Measurements from ENCODE around the gene FAM9C.
A peak's percentile ranks its signal among the peaks of the same experiment; 100 is the strongest.

The FAM9C gene

GRCh38 chrX:13081395-13082205 is 37.2 kb upstream of the FAM9C start:
- Histone ChIP-seq H3K79me2 (ENCODE audit: insufficient read depth, low read length) (0 out of 2 replicates have a peak, but pooled peaks cover 5% of the 10 kb centered on the region), H3K9ac (ENCODE audit: low read length) (peak overlapping the region; percentile 58), H3K9me2 (replicated peaks; ENCODE audit: insufficient read depth, low read length) (no peaks in the 10 kb centered on the region), H3F3A (ENCODE audit: insufficient read depth) (peaks cover 82% of the 10 kb centered on the region), H2AFZ (ENCODE audit: low read depth, low read length, severe bottlenecking) (no peak overlapping the region), H3K27me3 (ENCODE audit: low read length) (no peaks in the 10 kb centered on the region), H3K4me3 (ENCODE audit: insufficient read depth, low read length, poor library complexity, severe bottlenecking) (peak overlapping the region; percentile 23), H3K27ac (ENCODE audit: low read depth, low read length) (peak overlapping the region; percentile 99), H3K9me3 (ENCODE audit: insufficient read depth, low read length) (no peaks in the 10 kb centered on the region), H3K36me3 (ENCODE audit: low read length) (no peaks in the 10 kb centered on the region), H4K20me1 (ENCODE audit: low read depth, low read length) (no peaks in the 10 kb centered on the region), H3K4me2 (ENCODE audit: low read depth, low read length, poor library complexity, severe bottlenecking) (peak overlapping the region; percentile 93)
- no peak for TF ChIP-seq EZH2phosphoT487 (conservative IDR thresholded peaks at IDR 0.05; ENCODE audit: low read length)
- TF ChIP-seq, protein P1, sequence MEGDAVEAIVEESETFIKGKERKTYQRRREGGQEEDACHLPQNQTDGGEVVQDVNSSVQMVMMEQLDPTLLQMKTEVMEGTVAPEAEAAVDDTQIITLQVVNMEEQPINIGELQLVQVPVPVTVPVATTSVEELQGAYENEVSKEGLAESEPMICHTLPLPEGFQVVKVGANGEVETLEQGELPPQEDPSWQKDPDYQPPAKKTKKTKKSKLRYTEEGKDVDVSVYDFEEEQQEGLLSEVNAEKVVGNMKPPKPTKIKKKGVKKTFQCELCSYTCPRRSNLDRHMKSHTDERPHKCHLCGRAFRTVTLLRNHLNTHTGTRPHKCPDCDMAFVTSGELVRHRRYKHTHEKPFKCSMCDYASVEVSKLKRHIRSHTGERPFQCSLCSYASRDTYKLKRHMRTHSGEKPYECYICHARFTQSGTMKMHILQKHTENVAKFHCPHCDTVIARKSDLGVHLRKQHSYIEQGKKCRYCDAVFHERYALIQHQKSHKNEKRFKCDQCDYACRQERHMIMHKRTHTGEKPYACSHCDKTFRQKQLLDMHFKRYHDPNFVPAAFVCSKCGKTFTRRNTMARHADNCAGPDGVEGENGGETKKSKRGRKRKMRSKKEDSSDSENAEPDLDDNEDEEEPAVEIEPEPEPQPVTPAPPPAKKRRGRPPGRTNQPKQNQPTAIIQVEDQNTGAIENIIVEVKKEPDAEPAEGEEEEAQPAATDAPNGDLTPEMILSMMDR (IDR thresholded peaks at IDR 0.05; ENCODE audit: insufficient read depth, low read length, poor library complexity, severe bottlenecking) = no peak

DNA sequence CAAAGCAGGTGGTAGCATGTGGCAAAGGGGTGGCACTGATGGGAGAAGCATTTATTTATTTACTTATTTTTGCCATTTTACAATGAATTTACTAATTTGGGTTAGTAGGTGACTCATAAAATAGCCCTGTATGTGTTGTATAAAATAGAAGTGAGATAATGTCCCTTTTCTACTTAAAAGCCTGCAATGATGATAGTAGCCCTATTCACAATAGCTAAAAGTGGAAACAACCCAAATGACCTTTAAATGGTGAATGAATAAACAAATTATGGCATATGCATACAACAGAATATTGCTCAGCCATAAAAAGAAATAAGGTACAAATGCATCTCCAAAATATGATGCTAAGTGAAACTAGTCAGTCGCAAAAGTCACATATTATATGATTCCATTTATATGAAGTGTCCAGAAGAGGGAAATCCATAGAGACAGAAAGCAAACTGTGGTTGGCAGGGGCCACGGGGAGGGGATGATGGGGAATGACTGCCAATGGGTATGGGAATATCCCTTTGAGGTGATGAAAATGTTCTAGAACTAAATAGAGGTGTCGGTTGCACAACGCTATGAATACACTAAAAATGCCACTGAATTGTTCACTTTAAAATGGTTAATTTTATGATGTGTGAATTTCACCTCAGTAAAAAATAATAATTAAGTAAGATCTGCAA is 35.8 kb upstream of the FAM9C start:
- no peak for TF ChIP-seq EZH2phosphoT487 (conservative IDR thresholded peaks at IDR 0.05; ENCODE audit: low read length)
- TF ChIP-seq, protein P1 (IDR thresholded peaks at IDR 0.05; ENCODE audit: insufficient read depth, low read length, poor library complexity, severe bottlenecking) = no peak
- Histone ChIP-seq H2AFZ (ENCODE audit: low read depth, low read length, severe bottlenecking) (no peak overlapping the region), H3K4me2 (ENCODE audit: low read depth, low read length, poor library complexity, severe bottlenecking) (peak overlapping the region; percentile 93), H3K9me3 (ENCODE audit: insufficient read depth, low read length) (no peaks in the 10 kb centered on the region), H3K27ac (ENCODE audit: low read depth, low read length) (peak overlapping the region; percentile 99), H3K27me3 (ENCODE audit: low read length) (no peaks in the 10 kb centered on the region), H3F3A (ENCODE audit: insufficient read depth) (peaks cover 83% of the 10 kb centered on the region), H3K79me2 (ENCODE audit: insufficient read depth, low read length) (0 out of 2 replicates have a peak, but pooled peaks cover 2% of the 10 kb centered on the region), H4K20me1 (ENCODE audit: low read depth, low read length) (no peaks in the 10 kb centered on the region), H3K9me2 (replicated peaks; ENCODE audit: insufficient read depth, low read length) (no peaks in the 10 kb centered on the region), H3K4me3 (ENCODE audit: insufficient read depth, low read length, poor library complexity, severe bottlenecking) (peak overlapping the region; percentile 23), H3K36me3 (ENCODE audit: low read length) (no peaks in the 10 kb centered on the region), H3K9ac (ENCODE audit: low read length) (peak overlapping the region; percentile 55)

GRCh38 chrX:13078739-13079444 is 34.5 kb upstream of the FAM9C start:
- no peaks in the 10 kb centered on the region for H3K27me3 ChIP-seq (ENCODE audit: low read length)
- peak overlapping the region; percentile 93 for H3K4me2 ChIP-seq (ENCODE audit: low read depth, low read length, poor library complexity, severe bottlenecking)
- no peaks in the 10 kb centered on the region for H4K20me1 ChIP-seq (ENCODE audit: low read depth, low read length)
- no peaks in the 10 kb centered on the region for H3K36me3 ChIP-seq (ENCODE audit: low read length)
- H3K27ac ChIP-seq (ENCODE audit: low read depth, low read length) = peak overlapping the region; percentile 99
- TF ChIP-seq EZH2phosphoT487 (conservative IDR thresholded peaks at IDR 0.05; ENCODE audit: low read length) = no peak
- TF ChIP-seq, protein P1 (IDR thresholded peaks at IDR 0.05; ENCODE audit: insufficient read depth, low read length, poor library complexity, severe bottlenecking) = no peak
- no peaks in the 10 kb centered on the region for H3K9me3 ChIP-seq (ENCODE audit: insufficient read depth, low read length)
- peak overlapping the region; percentile 55 for H3K9ac ChIP-seq (ENCODE audit: low read length)
- peaks cover 78% of the 10 kb centered on the region for H3F3A ChIP-seq (ENCODE audit: insufficient read depth)
- no peaks in the 10 kb centered on the region for H3K9me2 ChIP-seq (replicated peaks; ENCODE audit: insufficient read depth, low read length)
- H2AFZ ChIP-seq (ENCODE audit: low read depth, low read length, severe bottlenecking) = no peak overlapping the region
- H3K4me3 ChIP-seq (ENCODE audit: insufficient read depth, low read length, poor library complexity, severe bottlenecking) = no peak overlapping the region
- no peaks in the 10 kb centered on the region for H3K79me2 ChIP-seq (ENCODE audit: insufficient read depth, low read length)
